ENCODE results near the gene DLGAP1. TPM values are rescaled to one million over a fixed set of nuclear protein-coding genes. Genes with fewer than 3 reads are reported as not detected.

DLGAP1 gene
- total RNA-seq, 1 donor from 2014 or later: 7.2 TPM

DNA sequence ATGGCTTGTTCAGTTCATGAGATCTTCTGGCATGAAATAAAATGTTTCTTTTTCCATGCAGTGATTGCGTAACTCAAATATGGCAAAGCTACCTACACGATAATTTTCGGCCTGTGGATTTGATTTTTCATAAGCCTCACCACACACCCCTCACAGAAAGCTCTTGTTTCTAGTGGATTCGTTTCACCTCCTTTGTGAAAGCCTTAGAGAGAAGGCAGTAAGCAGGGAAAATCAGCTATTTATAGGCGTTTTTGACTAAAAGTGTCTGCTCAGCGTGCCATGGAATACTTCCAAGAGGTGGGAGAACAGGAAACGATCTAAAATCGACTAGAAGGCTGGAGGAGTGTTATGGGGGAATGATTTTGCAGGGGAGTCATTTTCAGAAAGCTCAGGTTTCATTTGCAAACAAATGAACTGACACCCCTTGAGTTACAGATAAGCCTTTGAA, 587.2 kb downstream of the DLGAP1 start:
- no peak for DNase-seq (ENCODE audit: low read depth)

DNA sequence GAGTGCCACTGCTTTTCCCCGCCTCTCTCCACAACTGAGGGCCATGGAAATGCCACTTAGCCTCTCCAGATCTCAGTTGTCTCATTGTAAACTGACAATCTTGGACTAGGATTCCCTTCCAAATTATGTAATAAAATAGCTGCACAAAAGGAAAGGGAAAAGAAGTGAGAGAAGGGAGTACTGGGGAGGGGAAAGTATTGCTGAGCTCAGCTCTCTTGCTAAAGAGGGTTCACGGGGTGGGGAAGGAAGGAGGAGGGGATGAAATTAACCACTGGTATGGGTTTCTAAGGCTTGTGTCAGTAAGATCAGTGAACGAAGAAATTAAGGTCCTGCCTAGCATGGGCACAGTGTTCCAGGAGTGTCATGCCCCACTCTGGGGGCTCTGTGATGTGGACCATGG, 587.9 kb downstream of the DLGAP1 start:
- DNase-seq (ENCODE audit: low read depth): no peak

DNA sequence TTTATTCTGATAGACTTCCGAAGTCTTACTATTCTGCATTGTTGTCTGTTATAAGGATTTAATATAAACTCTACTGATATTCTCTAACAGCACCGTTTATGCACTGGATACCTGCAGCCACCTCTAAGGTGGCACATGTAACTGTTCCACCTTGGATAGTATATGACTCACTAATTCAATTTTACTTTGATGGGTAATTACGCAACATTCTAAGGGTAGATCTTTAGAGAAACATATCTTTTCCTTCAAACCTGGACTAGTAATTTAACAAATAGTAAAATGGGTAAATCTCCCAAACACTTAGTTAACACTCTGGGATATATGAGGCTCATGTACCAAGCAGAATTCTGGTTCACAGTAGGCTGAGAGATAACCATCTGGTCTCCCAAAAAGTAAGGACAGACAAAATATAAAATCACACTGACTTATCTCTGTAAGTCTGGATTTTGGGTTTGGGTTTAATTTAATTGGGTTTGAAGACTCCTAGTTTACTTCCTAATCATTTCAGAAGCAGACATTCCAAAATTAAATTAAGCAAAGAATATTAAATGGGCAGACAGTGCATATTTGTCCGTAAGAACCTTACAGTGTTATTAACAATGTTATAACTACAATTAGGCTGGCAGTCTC, 590.3 kb downstream of the DLGAP1 start:
- no peak for DNase-seq (ENCODE audit: low read depth)

DNA sequence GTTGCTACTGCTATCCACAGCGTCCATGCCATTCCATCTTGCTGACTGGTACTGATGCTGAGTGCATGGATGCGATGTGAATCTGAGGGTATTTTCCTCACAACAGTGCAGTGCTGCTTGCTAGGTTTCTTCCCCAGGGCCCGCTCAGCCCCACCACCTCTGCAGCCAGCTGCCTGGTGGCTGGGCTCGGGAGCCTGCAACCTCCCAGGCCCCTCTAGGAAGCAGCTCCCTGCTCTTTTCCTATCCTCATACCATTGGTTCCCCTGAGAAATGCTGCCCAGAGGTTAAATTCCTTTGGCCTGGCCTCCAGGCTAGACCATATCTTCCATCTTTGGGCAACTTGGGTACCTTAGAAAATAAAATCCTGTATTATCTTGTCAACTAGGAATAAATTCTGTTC, 591.5 kb downstream of the DLGAP1 start:
- DNase-seq (ENCODE audit: low read depth): no peak

DNA sequence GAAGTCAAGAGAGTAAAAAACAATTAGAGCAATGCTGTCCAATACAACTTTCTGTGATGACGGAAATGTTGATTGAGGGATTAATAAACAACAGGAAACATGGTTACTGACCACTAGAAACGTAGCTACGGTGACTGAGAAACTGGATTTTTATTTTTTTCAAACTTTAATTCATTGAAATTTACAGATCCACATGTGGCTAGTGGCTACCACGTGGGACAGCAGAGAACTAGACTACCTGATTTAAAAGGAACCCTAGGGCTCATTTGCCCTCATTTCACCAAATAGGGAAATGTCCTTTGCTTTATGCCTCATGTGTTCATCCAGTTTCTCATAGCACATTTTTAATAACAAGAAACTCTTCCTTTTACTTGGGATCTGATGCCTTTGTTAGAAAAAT, 592.1 kb downstream of the DLGAP1 start:
- no peak for DNase-seq (ENCODE audit: low read depth)

DNA sequence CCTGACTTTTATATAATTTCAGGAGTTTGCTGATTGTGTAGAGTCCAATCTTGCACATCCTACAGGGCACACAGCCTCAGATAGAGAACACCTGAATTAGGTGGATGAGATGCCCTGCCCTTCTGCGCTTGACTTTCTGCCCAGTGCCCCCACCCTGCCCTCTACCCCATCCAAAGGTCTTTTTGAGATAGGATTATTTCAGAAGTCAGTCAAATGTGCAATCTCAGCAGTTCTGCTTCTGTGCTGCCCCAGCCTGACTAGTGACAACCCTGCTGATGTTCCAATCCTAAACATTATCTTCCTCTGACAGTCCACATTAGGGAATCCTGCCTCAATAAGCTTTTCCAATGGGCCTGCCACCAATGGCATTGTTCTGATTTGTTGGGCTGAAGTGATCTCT, 593.6 kb downstream of the DLGAP1 start:
- no peak for DNase-seq (ENCODE audit: low read depth)

DNA sequence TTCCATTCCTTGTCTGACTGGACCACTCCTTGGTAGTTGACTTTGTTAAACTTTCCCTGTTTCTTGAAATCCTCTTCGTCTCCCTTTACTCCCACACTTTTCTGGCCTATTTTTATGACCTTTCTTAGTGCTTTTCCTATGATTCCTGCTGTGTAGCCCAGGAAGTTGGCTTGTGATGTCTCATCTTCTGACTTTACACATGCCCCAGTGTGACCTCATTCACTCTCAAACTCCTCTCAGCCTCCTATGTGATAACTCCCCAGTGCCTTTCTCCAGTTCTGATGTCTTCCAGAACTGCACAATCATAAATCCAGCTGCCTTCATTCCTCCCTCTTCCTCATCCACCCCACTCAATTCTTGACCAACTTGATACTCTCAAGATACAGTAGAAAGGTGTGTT, 597.6 kb downstream of the DLGAP1 start:
- DNase-seq (ENCODE audit: low read depth): peak; percentile 69

DNA sequence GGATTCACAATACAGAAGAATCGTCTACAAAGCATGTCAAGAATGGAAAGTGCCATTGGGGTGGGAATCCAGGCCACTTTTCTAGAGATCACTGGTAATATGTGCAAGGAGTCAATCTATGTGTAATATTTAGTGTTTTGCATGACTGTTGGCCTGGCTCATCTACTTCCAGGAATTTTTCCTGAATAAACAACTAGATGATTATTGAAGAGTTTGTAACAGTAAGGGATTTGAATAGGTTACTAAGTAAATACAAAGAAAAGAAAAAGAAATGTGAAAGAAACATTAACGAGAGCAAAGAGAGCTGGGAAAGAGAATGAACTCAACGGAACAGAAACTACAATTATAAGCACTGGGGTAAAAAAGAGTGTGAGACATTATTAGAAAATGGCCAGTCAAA, 599.1 kb downstream of the DLGAP1 start:
- peak; percentile 94 for DNase-seq (ENCODE audit: low read depth)

DNA sequence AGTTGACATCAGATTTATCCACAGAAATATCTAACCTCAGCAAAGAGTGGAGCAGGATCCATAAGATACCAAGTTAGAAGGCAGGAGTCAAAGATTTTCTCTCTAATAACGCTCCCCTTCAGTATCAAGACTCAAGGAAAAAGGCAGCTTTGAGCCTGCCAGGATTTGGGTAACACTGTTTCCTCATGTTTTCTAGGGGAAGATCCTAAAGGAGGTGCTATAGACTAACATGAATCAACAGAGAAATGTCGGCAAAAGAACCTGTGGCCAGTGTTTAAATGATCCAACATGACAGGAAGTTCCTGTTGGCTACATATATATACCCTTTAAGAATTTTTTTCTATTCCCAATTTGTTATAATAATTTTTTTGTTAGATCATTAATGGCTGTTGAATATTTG, 602.8 kb downstream of the DLGAP1 start:
- DNase-seq (ENCODE audit: low read depth): no peak

DNA sequence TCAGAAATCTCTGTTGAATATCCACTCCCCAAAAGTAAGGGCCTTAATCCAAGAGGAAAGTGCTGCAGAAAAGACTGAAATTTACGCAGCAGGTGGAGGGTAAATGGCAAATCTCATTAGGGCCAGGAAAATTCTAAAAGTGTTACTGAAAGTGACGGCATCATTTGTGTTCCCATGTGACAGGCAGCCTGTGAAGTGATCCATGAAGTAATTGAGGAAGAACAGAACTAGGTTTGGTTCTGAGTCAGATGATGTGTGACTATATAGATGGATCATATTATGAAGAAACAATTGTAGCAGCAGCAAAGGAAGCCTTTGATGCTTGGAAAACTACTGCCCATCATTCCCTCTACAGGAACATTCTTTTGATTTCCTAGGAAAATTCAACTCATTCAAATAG, 603.9 kb downstream of the DLGAP1 start:
- peak; percentile 94 for DNase-seq (ENCODE audit: low read depth)

DNA sequence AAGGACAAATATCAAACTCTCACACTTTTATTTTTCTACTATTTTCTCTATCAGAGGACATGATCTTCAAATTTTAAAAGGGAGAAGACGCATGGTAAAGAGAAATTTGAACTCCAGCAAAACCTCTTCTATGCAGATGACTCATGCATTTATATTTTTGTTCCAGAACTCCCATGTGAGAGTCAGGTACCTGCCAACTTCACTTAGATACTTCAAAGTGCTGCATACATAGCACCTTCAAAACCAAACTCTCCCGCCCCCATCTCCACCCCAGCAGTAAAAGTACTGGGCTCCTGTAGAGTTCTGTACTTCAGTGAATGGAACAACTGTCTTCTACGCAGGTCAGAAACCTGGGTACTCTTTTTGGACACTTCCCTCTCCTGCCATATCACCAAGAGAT, 606.8 kb downstream of the DLGAP1 start:
- DNase-seq (ENCODE audit: low read depth): peak; percentile 43

DNA sequence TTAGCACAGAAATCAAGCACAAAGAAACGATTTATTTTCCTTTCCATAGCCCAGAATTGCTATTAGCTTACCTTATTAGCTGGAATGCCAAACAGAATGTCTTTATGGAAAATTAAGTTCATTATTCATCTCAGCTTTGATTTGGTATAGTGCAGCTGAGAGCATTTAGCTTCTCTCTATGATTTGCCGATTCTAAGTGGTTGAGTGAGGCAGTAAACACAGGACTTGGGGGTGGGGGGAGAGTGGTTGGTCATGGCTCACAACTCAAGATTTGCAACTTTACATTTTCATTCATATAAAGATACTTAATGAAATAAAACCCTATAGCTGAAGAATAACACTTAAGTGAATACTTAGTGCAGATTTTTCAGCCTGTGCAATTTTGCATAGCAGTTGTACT, 609.9 kb downstream of the DLGAP1 start:
- no peak for DNase-seq (ENCODE audit: low read depth)

DNA sequence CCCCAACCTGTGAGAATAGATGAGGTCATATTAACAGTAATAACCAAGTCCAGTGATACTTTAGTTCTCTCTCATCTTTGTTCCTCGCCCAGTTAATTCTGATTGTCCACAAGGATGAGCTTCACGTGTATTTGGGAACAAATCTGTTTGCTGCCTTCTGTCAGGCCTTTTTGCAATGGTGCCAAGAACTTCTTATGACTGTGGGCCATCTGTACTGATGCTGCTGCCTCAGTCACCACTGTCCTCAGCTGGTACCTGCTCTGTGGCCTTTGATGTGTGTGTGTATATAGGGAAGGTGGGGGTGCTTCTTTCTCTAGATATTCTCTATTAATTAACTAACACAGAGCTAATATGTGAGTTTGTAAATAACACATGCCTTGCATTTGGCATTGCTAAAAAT, 612.3 kb downstream of the DLGAP1 start:
- DNase-seq (ENCODE audit: low read depth): no peak

DNA sequence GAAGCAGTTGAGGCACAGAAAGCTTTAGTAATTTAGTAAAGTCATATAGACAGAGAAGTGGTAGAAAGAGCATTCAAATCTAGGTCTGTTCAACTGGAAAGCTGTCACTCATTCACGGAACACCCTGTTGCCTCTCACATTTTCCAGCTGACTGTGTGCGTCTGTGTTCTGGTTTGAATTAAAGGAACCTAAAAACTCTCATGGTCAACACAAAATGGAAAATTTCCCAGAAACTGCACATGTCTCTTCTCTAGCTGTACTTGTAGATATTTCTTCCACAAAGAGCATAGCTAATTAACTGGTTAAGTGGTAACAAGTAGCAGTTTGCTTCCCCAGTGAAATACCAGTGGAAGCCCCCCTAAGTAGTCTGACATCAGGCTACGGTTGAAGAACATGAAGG, 614.3 kb downstream of the DLGAP1 start:
- no peak for DNase-seq (ENCODE audit: low read depth)

DNA sequence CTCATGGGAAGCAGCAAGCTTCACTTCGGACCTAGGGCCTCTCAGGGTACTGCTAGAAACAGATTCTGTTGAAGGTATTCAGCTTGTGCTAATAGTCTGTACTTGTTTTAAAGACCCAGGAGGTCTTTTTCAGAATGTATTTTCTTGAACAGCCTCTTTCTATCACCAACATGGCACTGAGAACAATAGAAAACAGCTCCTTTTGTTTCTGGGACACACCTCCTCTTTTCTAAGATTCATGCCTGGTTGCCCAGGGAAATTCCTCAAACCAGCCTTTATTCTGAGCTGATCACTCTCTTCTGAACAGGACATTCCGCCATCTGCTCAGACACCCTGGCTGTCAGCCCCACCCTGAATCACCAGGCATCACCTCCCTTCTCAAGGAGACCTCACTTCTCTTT, 615.5 kb downstream of the DLGAP1 start:
- DNase-seq (ENCODE audit: low read depth): peak; percentile 70

DNA sequence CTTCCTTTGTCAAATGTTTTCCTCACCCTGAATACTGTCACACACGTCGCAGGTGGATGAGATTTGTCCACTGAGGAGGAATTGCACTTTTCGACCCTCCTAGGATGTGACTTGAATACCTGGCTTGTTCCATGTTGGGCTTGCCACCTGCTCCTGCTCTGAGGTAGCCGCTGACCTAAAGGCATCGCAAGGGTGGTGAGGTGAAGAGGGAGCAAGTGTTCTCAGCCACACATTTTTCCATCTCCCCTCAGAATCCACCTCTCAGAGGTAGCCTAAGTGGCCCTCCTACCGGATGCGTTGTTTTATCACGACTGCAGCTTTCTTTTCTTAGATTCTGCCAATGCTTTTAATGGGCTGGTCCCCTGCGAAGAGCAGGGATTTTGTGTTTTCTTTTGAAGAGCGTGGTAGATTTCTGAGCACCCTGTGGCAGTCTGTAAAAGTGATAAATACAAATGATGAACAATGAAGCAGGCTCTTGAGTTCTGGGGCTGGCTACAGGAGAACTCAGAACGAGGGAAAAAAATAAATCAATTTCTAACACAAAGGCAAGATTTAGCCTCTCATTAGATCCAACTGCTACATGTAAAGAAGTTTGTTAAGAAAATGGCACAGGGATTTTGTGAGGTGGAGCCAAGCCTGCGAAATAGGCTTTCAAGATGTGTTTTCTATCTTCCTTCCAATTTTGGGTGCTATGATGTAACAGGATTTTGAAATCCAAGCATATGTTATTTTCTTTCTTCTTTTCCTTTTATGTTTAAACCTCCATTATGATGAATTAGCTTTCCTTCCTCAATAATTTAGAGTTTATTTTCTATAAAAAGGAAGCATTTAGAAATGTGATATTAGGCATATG, 618.4 kb downstream of the DLGAP1 start:
- DNase-seq (ENCODE audit: low read depth): no peak

DNA sequence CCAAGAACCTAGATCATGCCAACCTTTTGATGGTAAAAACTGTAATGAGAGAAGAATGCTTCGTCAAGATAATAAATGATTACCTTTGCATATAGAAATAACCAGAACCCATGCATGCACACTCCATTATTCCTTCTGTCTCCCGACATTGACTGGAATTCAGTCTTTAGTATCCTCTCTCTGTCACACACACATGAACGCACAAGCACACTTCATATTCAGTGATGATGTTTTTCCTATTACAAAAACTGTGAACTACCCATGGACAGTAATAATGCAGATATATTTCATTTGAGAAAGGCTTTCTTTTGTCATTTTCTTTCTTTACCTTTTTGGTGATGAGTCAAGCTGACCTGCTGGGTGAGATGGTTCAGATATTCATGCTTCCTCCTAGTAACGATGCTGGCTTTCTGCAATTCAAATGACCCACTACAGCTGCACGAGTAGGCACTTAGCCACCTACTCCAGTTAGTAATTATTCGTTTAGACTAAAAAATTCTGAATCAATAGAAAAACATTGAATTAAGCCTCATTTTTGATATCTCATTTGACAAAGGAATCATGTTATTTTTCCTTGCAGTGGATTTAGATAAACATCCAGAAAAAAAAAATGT, 623.0 kb downstream of the DLGAP1 start:
- DNase-seq (ENCODE audit: low read depth): no peak

DNA sequence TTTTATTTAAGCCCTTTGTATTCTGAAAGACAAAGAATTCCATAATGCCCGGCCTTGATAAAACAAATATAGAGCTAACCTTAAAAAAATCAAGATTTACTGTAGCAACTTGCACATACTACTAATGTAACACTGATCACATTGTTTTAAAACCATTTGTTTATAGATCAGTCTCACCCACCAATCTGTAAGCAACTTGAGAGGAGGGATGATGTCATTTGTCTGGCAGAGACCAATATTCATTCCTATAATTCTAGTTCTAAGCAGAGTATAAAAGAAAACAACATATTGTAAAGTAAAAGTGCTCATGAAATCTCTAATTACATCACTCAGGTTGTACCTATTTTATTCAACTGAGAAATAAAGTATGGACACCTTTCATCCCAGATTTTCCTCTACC, 624.5 kb downstream of the DLGAP1 start:
- no peak for DNase-seq (ENCODE audit: low read depth)

DNA sequence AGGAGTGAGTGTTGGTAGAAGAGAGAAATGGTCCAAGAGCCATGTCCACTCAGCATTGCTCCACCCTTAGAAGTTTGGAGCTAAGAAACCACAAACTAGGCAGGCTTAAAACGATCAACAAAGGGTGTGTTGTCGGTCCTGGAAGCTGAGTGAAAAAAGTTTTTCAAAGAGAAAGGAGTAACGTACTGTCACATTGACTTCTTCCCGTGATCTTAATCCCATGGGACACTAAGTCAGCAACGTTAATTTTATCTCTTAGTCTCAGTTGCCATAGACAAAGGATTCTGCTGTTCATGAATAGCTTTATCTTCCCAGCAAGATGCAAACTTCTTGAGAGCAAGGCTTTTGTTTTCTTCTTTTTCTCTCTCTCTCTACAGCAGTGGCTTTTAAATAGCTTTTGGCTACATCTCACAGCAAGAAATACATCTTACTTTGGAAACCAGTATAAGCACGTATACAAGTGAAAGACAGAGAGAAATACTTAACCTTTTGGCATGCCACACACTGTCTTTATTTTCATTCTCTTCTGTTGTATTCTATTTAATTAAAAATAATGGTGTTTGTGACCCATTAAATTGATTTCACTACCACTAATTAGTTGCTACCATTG, 627.8 kb downstream of the DLGAP1 start:
- DNase-seq (ENCODE audit: low read depth): no peak

DNA sequence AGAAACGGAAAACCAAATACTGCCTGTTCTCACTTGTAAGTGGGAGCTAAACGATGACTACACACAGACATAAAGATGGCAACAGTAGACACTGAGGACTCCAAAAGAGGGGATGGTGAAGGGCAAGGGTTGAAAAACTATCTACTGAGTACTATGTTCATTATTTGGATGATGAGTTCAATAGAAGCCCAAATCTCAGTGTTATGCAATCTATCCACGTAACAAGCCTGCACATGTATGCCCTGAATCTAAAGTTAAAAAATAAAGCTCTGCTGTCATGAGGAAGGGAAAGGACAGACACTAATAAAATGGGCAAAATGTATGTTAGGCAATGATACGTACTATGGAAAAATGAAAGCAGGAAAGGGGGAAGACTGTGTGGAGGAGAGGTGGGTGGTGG, 629.1 kb downstream of the DLGAP1 start:
- no peak for DNase-seq (ENCODE audit: low read depth)

DNA sequence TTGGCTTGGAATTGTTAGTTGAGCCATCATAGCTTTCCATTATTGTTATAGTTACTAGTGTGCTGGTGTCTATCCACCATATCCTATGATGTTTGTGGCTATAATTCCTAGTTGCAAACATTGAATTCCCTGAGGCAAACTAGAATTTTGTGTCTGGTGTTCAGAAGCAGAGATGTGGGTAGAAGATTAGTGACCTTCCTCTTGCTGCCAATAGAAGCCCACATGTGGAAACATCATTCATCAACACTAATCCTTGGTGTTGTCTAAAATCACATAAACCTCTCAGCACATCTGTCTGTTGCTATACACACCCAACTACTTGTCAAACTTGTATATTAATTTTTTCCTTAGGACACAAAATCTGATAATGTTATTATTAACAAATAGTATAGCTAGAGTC, 631.0 kb downstream of the DLGAP1 start:
- no peak for DNase-seq (ENCODE audit: low read depth)

DNA sequence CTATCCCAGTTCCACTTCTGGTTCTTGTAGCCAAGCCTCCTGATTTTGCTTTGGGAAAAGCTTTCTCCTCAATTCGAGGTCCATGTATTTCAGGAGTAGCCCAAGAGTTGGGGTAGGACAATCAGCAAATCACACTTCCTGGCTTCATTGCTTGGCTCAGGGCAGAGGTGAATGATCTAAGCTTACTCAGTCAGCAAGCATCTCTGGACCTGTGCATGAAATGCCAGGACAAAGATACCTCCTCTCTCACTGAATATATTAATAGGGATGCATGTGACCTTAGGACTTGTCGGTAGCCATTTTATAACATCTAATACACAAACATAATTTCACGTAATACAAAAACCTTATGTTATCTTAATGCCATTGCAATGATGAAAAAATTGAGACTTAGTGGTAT, 632.0 kb downstream of the DLGAP1 start:
- DNase-seq (ENCODE audit: low read depth): peak; percentile 60

DNA sequence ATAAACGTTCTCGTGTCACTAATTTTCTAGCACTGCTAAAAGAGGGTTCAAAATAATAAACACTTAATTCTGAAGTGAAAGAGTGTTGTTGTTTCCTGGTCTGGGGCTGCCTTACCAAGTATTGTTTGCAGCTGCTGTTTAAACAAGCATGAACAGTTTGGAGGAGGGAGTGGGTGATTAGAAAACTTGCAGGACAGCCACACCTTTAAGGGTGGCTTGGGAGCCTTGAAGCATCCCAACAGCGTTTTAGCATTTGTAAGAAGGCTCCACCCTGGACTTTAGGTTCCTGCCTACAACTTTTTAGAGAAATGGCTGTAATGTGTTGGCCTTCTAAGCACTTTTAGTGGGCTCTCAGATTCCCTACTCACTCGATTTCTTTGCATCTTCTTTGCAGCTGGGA, 633.6 kb downstream of the DLGAP1 start:
- peak; percentile 49 for DNase-seq (ENCODE audit: low read depth)

Data from renal cortical epithelial cell (primary cell).